Effector CD8-positive, alpha-beta T cell (primary cell): ENCODE results near the gene AMN1.
"Not testable (repeated sequence)": the region's sequence is repeated elsewhere in the genome, so short reads cannot be mapped to it uniquely, and the experiment has no call there.

ENCODE experiments used
- DNase-seq: peaks from one replicate; lab custom pipeline; 2025; lab: John Stamatoyannopoulos, UW
- total RNA-seq, 4 experiments: gene quantifications; one replicate each; lab custom pipeline; 2026; lab: John Stamatoyannopoulos, UW

Gene AMN1
- 3.5 to 15.4 (median 8.6) reads per million in 4 experiments for total RNA-seq

DNA sequence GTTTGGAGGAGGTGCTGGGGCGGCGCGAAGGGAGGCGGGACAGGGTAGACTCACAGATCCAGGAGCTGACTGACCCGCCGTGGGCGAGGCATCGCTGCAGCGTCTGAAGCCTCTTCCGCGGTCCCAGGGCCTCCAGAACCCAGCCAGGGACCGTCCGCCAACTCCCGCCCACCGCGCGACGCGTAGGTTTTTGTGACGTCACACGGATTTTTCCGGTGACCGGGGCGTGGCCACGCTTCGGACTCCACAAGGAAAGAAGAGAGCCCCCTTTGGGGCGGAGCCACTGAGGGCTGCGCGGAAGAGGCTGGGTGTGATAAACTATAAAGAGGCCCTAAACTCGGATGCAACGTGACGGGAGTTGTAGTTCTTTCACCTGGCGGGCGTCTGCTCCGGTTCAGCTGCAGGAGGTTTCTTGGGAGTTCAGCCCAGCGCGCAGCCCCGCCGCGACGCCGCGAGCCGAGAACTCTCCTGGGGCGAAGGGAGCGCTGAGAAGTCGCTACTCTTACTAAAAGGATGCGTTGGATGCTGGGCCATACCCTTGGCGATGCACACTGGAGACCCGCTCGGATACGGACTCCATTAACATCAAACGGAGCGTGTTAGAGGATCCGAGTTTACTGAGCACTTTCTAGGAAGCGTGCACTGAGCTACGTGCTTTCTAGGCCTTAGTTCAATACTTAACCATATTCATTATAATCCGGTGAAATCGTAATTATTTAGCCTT, at the start of gene AMN1:
Gene AMN1 (minus strand): TSS at position 105 of the 724 bp plus-strand sequence. CDS start 13 bp downstream, at position 92.
- DNase-seq = peak; percentile 95

DNA sequence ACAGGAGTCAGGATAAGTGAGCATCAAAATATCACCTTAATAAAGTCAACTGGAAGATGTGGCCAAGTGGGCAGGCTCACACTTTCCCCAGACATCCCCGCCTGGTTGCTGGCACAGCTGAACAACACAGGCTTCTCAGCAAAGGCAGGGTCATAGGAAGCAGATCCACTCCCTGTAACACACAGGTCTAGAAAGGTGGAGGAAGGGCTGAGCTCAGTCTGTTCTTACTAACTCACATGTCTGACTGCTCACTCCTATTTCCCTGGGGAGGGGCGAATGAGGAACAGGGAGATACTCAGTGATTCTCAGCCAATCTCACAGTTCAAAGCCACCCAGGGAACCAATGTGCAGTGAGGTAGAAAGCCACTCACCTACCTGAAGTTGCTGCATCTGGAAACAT, 45.0 kb upstream of the AMN1 start:
- no peak for DNase-seq

DNA sequence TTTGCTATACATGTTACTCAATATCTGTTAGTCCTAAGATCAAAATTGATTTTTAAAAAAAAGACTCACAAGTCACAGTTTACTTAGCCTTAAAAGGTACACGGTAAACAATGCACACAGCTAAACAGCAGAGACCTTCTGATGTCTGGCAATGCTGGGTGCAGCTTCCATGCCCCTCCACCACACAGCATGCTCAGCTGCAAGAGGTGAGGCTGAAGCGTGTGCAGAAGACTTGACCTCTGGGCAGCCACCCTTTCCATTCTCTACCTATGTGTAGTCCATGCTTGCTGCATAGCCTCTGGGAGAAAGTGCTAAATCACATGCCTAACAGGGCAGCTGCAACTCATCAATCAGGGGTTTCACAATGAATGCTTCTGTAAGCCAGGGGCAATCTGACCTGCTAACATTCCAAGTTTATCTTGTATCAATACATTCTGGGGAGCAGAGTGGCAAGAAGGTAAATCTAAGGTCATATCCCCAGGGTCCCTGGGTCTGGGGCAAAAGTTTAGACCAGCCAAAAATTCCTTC, 44.5 kb upstream of the AMN1 start:
- no peak for DNase-seq

DNA sequence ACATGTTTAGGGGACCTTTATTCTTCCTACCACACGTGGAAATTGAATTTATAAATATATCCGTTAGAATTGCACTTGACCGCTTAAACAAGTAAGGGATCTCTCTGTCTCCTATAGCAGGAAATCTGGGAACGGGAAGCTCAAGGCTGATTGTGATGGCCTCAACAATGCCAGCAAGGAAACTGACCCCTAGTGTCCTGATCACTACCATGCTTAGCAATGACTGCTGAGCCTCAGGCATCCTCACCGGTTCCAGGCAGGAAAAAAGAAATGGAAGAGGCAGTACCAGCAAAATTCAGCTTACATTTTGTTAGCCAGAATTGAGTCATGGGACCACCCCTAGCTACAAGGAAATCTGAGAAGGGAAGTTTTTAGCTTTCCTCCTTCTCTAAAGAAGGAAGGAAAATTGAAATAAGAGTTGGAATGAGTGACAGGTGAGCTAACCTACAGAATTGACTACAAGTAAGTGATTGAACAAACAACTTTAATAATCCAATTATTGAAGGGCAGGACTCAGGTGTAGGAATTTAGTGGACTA, 43.9 kb upstream of the AMN1 start:
- DNase-seq = no peak

DNA sequence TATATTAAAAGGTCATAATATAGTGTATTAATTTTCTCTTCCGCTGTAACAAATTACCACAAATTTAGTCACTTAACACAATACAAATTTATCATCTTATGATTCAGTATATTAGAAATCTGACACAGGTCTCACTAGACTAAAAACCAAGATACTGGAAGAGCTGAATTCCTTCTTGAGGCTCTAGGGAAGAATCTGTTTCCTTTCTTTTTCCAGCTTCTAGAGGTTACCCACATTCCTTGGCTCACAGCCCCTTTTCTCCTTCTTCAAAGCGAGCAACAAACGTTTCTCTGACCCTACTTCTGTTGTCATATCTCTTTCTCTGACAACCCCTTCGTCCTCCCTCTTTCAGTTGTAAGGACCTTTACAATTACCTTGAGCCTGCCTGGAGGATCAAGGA, 43.4 kb upstream of the AMN1 start:
- DNase-seq = no peak

DNA sequence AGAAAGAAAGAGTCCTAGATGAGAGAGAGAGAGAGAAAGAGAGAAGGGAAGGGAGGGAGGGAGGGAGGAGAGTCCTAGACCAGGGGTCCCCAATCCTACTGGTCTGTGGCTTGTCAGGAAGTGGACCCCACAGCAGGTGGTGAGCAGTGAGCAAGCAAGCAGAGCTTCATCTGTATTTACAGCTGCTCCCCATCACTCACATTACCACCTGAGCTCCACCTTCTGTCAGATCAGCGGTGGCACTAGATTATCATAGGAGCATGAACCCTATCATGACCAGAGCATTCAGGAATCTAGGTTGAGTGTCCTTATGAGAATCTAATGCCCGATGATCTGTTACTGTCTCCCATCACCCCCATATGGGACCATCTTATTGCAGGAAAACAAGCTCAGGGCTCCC, 39.2 kb upstream of the AMN1 start:
- no peak for DNase-seq

DNA sequence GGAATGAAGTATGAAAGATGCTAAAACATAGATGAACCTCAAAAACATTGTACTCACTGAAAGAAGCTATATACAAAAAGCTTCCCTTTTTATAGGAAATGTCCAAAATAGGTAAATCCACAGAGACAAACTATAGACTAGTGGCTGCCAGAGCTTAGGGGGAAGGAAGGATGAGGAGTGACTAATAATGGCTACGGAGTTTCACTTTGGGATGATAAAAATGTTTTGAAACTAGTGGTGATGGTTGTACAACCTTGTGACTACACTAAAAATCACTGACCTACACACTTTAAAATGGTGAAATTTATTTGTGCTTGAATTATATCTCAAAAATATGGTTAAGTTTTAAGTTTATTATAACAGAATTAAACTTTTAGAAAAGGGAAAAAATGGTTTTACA, 37.1 kb upstream of the AMN1 start:
- DNase-seq = no peak

DNA sequence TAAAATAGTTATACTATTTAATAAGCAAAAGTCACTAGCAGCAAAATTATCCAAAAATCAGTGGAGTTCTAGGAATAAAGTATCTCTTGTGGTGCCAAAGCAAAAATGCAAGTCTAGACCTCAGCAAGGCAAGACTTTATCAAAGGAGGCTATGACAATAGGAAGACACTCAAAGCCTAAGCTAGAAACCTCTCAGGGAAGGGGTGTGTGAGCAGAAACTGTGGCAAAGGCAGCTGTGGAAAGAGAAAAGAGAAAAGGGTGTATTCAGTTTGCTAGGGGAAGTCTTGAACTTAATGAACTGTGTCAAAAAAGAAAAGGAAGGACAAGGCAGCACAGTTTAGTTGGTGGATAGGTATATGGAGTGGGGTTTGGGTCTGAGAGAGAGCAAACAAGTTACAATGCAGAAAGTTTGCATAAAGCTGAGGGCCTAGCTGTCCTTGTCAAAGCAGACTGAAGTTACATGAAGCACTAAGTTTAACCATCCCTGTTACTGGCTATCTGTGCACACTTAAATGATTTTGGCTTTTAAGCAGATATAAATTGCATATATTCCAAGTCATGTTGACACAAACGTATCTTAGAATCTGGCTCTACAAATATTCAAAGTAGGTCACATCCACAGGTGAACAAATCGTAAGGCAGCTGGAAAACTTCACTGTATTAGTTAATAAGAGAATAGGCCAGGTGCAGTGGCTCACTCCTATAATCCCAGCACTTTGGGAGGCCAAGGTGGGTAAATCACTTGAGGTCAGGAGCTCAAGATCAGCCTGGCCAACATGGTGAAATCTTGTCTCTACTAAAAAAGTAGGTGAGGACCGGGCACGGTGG, 31.0 kb upstream of the AMN1 start:
- no peak for DNase-seq

DNA sequence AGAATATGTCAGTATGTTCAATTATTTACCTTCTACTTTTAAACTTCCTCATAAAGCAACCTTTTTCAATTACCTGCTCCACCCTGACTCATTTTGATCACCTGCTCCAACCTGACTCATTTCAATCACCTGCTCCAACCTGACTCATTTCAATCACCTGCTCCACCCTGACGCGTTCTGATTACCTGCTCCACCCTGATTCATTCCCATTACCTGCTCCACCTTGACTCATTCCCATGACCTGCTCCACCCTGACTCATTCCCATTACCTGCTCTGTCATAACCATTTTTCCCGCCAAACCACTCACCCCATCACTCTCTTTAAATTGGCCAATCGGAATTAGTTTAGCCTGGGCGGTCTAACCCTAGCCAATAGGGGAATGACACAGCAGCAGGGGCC, 29.5 kb upstream of the AMN1 start:
- DNase-seq = not testable (repeated sequence)

DNA sequence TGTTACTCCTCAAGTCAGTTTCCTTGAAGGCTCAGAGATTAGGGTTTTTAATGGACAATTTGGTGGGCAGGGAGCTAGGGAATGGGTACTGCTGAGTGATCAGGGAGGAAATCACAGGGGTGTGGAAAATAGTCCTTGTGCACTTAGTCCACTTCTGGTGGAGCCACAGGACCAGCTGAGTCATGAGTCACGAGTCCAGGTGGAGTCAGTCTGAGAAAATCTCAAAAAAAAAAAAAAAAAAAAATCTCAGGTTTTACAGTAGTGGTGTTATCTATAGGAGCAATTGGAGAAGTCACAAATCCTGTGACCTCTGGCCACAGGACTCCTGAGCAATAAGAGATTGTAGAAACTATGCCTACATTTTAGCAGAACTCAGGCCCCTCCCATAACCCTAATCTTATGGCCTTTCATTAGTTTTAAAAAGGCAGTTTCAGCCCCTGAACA, 28.2 kb upstream of the AMN1 start:
- DNase-seq = no peak

DNA sequence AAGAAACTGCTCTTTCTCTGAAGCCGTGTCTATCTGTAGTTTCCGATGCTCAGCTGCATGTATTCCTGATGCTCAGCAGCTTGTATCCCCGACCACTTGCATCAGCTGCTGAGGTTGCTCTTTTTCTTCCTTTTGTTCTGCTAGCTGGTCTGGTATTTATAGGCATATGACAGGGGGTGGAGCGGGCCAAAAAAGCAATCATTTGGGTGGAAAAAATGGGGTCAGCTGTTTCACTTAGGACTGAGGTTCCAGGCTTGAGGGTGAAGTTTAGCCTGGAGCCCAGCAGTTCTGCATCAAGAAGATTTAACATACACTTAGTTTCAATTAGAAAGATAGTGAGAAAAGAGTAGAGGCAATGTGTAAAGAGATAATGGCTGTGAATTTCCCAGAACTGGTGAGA, 23.6 kb upstream of the AMN1 start:
- DNase-seq = no peak

DNA sequence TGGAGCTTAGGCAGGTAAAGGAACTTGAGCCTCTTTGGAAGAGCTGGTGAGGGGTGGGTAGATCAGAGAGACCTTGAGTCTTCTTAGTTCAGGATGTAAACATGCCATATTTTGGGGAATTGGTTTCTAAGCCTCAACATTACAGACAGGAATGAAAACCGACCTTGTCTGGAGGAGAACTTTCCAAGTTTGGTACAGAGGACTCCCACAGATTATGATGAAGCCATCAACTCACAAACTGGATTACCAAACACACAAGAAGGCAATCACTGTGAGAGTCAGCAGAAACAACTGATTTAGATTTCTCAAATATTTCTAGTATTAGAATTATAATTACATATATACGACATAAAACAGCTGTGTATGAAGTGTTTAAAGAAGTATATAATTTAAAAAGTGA, 22.3 kb upstream of the AMN1 start:
- DNase-seq = no peak

DNA sequence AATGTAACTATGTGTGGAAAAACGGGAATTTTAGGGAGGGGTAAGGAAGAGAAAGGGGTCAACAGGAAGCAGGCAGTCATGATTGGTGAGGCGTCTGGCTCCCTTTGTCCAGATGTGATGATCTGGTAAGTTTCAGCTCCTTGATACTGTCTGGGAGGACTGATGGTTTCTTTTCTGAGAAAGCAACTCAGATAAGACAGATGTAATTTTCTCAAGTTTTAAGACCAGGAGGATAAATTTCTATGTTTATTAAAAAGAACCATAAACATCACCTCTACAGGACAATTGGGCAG, 21.9 kb upstream of the AMN1 start:
- DNase-seq = no peak

DNA sequence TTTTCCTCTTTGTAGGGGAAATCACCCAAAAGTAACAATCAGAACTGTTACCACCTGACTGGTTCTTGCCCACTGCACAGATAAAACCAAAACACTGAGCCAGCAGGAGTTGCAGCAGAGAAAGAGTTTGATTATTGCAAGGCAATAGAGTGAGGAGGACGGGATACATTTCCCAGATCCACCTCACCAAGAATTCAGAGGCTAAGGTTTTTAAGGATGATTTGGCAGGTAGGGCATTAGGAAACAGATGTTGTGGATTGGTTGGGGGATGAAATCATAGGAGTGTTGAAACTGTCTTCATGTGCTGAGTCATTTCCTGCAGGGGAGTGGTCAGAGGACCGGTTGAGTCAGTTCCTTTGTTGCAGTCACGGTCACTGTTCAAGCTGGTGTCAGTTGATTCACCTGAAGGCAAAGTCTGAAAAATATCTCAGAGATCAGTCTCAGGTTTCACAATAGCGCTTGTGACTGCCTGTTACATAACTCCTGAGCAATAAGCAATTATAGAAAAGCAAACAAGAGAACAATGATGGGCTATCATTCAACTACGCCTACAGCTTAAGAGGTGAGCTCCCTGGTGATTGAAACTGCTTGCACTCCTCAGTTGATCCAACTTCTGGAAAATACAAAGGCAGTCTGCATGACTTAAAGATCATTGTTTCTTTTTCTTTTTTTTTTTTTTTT, 20.3 kb upstream of the AMN1 start:
- no peak for DNase-seq

DNA sequence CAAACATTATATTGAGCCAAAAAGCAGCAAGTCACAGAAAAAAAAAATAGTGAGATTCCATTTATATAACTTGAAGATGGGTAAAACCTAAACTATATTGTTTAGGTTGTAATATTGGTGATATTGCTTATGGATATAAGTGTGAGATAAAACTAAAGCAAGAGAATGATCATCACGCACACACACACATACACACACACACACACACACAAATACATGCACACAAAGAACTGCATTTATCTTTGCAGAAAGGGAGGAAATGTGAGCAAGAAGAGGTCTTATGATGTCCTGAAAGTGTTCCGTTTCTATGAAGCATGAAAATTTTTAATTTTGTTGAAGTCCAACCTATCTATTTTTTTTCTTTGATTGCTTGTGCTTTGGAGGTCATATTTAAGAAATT, 16.4 kb upstream of the AMN1 start:
- no peak for DNase-seq

DNA sequence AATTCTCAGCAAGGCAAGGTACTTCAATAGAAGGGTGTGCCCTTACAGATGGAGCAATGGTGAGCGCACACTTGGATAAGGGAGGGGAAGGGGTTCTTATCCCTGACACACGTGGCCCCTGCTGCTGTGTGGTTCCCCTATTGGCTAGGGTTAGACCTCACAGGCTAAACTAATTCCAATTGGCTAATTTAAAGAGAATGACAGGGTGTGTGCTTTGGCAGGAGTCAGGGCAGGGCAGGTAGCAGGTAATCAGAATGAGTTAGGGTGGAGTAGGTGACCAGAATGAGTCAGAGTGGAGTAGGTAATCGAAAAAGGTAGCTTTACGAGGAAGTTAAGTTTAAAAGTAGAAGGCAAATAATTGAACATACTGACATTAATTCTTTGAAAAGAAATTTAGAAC, 15.5 kb upstream of the AMN1 start:
- DNase-seq = not testable (repeated sequence)

DNA sequence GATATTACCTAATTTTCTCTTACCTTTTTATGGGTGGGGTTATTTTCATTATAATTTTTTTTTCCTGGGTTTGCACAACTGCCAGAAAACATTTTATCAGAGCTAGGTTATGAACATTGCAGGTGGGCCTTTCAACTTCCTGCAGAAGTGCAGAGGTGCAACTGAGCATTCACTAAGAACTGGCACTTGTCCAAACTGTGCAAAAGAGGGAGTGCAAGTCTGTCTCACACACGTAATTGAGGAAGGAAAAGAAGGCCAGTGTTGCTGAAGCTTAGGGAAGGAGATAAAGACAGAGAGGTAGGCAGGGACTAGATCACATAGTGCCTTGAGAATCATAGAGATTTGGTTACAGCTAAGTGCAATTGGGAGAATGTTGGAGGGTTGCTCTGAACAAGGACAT, 14.1 kb upstream of the AMN1 start:
- DNase-seq = no peak

DNA sequence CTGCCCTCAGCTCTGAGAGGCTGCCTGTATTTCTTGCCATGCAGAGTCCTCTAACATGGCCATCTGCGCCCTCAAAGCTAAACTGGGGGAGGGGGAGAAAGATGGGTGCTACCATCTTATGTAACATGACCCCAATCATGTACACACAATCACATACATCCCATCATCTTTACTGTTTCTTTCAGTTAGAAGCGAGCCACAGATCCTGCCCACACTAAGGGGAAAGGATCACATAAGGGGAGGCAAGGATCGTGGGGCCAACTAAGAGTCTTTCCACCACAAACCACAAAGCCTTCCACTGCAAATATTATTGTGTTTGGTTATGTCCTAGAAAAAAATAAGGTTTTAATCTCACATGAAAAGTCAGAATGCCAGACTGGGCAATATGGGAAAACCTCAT, 11.8 kb upstream of the AMN1 start:
- DNase-seq = no peak

DNA sequence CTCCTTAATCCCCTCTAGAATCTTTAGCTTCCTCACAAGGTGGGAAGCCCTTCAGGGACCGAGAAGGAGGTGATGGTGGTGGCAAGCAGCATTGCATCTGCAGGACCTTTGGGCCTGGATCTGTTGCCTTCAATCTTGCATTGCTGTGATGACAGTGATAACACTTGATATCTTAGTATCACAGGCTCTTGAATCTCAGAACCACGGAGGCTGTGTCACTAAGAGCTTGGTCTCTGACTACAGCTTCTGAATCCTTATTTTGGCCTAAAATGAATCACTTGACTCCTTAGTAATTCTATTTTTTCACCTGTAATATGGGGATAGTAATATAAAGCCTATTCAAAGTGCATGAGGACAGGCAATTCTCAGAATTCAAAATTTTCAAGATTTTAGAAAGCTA, 8.9 kb upstream of the AMN1 start:
- DNase-seq = no peak

DNA sequence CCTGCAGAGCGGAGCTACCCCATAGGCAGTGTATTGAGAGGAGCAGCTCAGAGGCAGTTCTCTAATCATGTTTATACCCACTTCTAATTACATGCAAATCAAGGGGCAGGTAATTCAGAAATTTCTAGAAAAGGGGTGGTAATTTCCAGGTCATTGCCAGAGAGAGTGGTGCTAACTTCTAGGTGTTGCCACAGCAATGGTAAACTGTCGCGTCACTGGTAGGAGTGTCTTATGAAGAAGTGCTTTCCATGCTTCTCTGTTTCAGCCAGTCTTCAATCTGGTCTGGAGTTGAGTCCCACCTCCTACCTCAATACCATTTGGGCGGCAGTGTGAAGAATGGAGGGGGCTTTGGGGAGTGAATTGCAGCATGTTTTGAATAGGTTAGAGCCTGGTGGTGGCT, 8.5 kb upstream of the AMN1 start:
- DNase-seq = no peak

DNA sequence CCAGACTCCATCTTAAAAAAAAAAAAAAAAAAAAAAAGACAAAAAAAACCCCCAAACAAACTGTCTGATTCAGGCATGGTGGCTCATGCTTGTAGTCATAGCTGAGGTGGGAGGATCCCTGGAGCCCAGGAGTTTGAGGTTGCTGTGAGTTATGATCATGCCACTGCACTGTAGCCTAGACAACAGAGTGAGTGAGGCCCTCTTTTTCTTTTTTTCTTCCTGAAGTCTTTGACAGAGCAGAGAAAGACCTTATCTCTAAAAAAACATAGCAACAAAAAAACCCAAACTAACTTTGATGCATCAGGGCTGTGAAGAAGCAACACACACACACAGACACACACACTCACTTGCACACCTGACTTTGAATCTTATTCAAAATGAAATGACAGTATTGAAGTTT, 7.7 kb upstream of the AMN1 start:
- DNase-seq = peak; percentile 30
